H1 (cell line): Measurements from ENCODE around the gene KRT27. TPM values are rescaled to one million over a fixed set of nuclear protein-coding genes. Genes with fewer than 3 reads are reported as not detected.

ENCODE experiments used
- CTCF ChIA-PET: fragments of 300-600 bp; sonication (Branson Sonifier 250); formaldehyde crosslinking; loops from one replicate; lab custom pipeline; 2021; ENCODE audit not compliant: partially characterized antibody; lab: Charles Lee
- POLR2A ChIA-PET: fragments of 300-600 bp; sonication (Branson Sonifier 250); formaldehyde crosslinking; loops from one replicate; lab custom pipeline; 2021; ENCODE audit warnings: inconsistent platforms; ENCODE audit not compliant: partially characterized antibody; lab: Charles Lee
- DNase-seq, 2 experiments: peaks; one replicate each; pipeline versions ENCODE4 v3.0.0 to v3.0.0-alpha.2; 2010 to 2022; ENCODE audit warnings: low spot score in 2 of 2, low read depth in 1 of 2, mixed read lengths in 1 of 2
- FAIRE-seq: peaks from 2 replicates; lab custom pipeline; 2011; peaks lifted over from hg19 to GRCh38; lab: Jason Lieb, UNC
- H2AFZ ChIP-seq: 2 replicates; pipeline ENCODE4 v1.8.1; 2012; ENCODE audit warnings: low read length, inconsistent platforms
- H2AK5ac ChIP-seq: 2 replicates; pipeline ENCODE4 v1.6.1; 2013; ENCODE audit warnings: low read depth, low read length
- H2BK120ac ChIP-seq: replicated peaks from 2 replicates; pipeline ENCODE3; 2013; ENCODE audit warnings: low read depth, low read length, inconsistent platforms
- H2BK12ac ChIP-seq: 2 replicates; pipeline ENCODE4 v1.6.1; 2013; ENCODE audit warnings: low read depth, low read length
- H2BK15ac ChIP-seq: 2 replicates; pipeline ENCODE4 v1.6.1; 2013; ENCODE audit warnings: low read length
- H2BK20ac ChIP-seq: 2 replicates; pipeline ENCODE4 v1.6.1; 2013; ENCODE audit warnings: low read length
- H2BK5ac ChIP-seq: 2 replicates; pipeline ENCODE4 v1.6.1; 2013; ENCODE audit warnings: low read depth, low read length
- H3K14ac ChIP-seq: 2 replicates; pipeline ENCODE4 v1.6.1; 2013; ENCODE audit warnings: inconsistent platforms; ENCODE audit not compliant: insufficient read length
- H3K18ac ChIP-seq: 2 replicates; pipeline ENCODE4 v1.6.1; 2013; ENCODE audit warnings: low read length; ENCODE audit errors: extremely low read depth
- H3K23ac ChIP-seq: 2 replicates; pipeline ENCODE4 v1.6.1; 2013; ENCODE audit warnings: inconsistent platforms; ENCODE audit not compliant: insufficient read length
- H3K23me2 ChIP-seq: 2 replicates; pipeline ENCODE4 v1.6.1; 2013; ENCODE audit warnings: low read depth, low read length
- H3K27ac ChIP-seq: 2 replicates; pipeline ENCODE4 v1.6.1; 2011; ENCODE audit warnings: low read depth, low read length, inconsistent platforms
- H3K27me3 ChIP-seq, 4 experiments: replicated peaks in 1 of 4; 1 replicate in 1 of 4; 2 replicates in 3 of 4; pipeline versions ENCODE4 v1.6.1 to v1.8.1; 2011 to 2013; ENCODE audit warnings: low read length in 3 of 4, mild to moderate bottlenecking in 3 of 4, inconsistent platforms in 2 of 4, mixed read lengths in 2 of 4, moderate library complexity in 1 of 4; ENCODE audit not compliant: control insufficient read depth in 3 of 4, insufficient read depth in 3 of 4; ENCODE audit errors: extremely low read depth in 1 of 4
- H3K36me3 ChIP-seq, 4 experiments: 2 replicates each; pipeline versions ENCODE4 v1.6.1 to v1.8.1; 2011 to 2013; ENCODE audit warnings: mild to moderate bottlenecking in 4 of 4, low read length in 3 of 4, moderate library complexity in 2 of 4, control low read depth in 1 of 4, inconsistent platforms in 1 of 4; ENCODE audit not compliant: insufficient read depth in 4 of 4, control insufficient read depth in 2 of 4
- H3K4ac ChIP-seq: replicated peaks from 2 replicates; pipeline ENCODE3; 2013; ENCODE audit warnings: low read length, low read depth, mixed read lengths, inconsistent platforms; ENCODE audit not compliant: insufficient read length
- H3K4me1 ChIP-seq, 4 experiments: replicated peaks in 1 of 4; 1 replicate in 1 of 4; 2 replicates in 3 of 4; pipeline versions ENCODE4 v1.6.1 to v1.8.1; 2011 to 2013; ENCODE audit warnings: low read length in 3 of 4, inconsistent platforms in 2 of 4, mixed read lengths in 1 of 4; ENCODE audit not compliant: insufficient read depth in 4 of 4, control insufficient read depth in 3 of 4
- H3K4me2 ChIP-seq, 2 experiments: 2 replicates each; pipeline versions ENCODE4 v1.6.1 to v1.8.1; 2011 to 2013; ENCODE audit warnings: low read depth in 2 of 2, low read length in 2 of 2, control low read depth in 1 of 2, inconsistent platforms in 1 of 2, mild to moderate bottlenecking in 1 of 2; ENCODE audit not compliant: insufficient read depth in 1 of 2
- H3K4me3 ChIP-seq, 4 experiments: fragments of 200-600, 300-600 bp in 1 of 4; sonication (generic), shearing (Covaris generic), sonication (Bioruptor Twin) in 1 of 4; 2 replicates each; pipeline versions ENCODE4 v1.5.1 to v1.8.1; 2011 to 2016; ENCODE audit warnings: low read length in 4 of 4, low read depth in 3 of 4, control low read depth in 2 of 4, inconsistent platforms in 2 of 4, mild to moderate bottlenecking in 2 of 4, mixed read lengths in 1 of 4, moderate library complexity in 1 of 4; ENCODE audit not compliant: insufficient read depth in 2 of 4; ENCODE audit errors: extremely low read depth in 1 of 4
- H3K56ac ChIP-seq: replicated peaks from 2 replicates; pipeline ENCODE3; 2013; ENCODE audit warnings: low read depth, mild to moderate bottlenecking, mixed read lengths, low read length, inconsistent platforms; ENCODE audit not compliant: insufficient read length
- H3K79me1 ChIP-seq: 2 replicates; pipeline ENCODE4 v1.6.1; 2013; ENCODE audit warnings: low read depth, low read length, control low read depth
- H3K79me2 ChIP-seq, 2 experiments: 2 replicates each; pipeline versions ENCODE4 v1.6.1 to v1.8.1; 2012 to 2013; ENCODE audit warnings: low read length in 2 of 2, mild to moderate bottlenecking in 2 of 2, inconsistent platforms in 1 of 2; ENCODE audit not compliant: insufficient read depth in 2 of 2, control insufficient read depth in 1 of 2
- H3K9ac ChIP-seq, 4 experiments: replicated peaks in 1 of 4; 1 replicate in 1 of 4; 2 replicates in 3 of 4; pipeline versions ENCODE4 v1.6.1 to v1.8.1; 2011 to 2013; ENCODE audit warnings: low read depth in 3 of 4, low read length in 3 of 4, control low read depth in 2 of 4, mild to moderate bottlenecking in 2 of 4, moderate library complexity in 2 of 4, inconsistent platforms in 1 of 4; ENCODE audit errors: extremely low read depth in 1 of 4
- H3K9me3 ChIP-seq, 2 experiments: 2 replicates each; pipeline versions ENCODE4 v1.6.1 to v1.8.1; 2012 to 2013; ENCODE audit warnings: mild to moderate bottlenecking in 2 of 2, moderate library complexity in 2 of 2, control low read depth in 1 of 2, inconsistent platforms in 1 of 2, low read depth in 1 of 2, low read length in 1 of 2, mixed read lengths in 1 of 2; ENCODE audit not compliant: insufficient read depth in 2 of 2
- H4K20me1 ChIP-seq, 2 experiments: replicated peaks in 1 of 2; 2 replicates each; pipeline versions ENCODE3 to v1.8.1; 2011 to 2013; ENCODE audit warnings: inconsistent platforms in 2 of 2, low read length in 2 of 2, mild to moderate bottlenecking in 1 of 2; ENCODE audit not compliant: insufficient read depth in 2 of 2, control insufficient read depth in 1 of 2
- H4K5ac ChIP-seq: 2 replicates; pipeline ENCODE4 v1.6.1; 2013; ENCODE audit warnings: low read length, low read depth, mixed read lengths, inconsistent platforms; ENCODE audit not compliant: insufficient read length
- H4K8ac ChIP-seq: 2 replicates; pipeline ENCODE4 v1.8.0; 2013; ENCODE audit warnings: mild to moderate bottlenecking, moderate library complexity, low read length, inconsistent platforms; ENCODE audit not compliant: insufficient read depth; ENCODE audit errors: extremely low read depth
- H4K91ac ChIP-seq: replicated peaks from 2 replicates; pipeline ENCODE3; 2013; ENCODE audit warnings: low read length, mixed read lengths, inconsistent platforms; ENCODE audit not compliant: insufficient read length
- BCL11A ChIP-seq, 2 experiments: IDR thresholded peaks; one replicate each; pipeline ENCODE4 v1.6.1; 2011; ENCODE audit warnings: low read depth in 2 of 2, low read length in 2 of 2, mild to moderate bottlenecking in 2 of 2
- CEBPB ChIP-seq: IDR thresholded peaks from 2 replicates; pipeline ENCODE4 v1.6.1; 2012; ENCODE audit warnings: low read depth, low read length
- EGR1 ChIP-seq: IDR thresholded peaks from 2 replicates; pipeline ENCODE4 v1.6.1; 2011; ENCODE audit warnings: low read depth, low read length, borderline replicate concordance
- SAP30 ChIP-seq: fragments of 300-600 bp; sonication (generic); IDR thresholded peaks from 2 replicates; pipeline ENCODE4 v1.7.1; 2012; ENCODE audit warnings: low read length, moderate library complexity, mild to moderate bottlenecking, inconsistent platforms; ENCODE audit not compliant: insufficient read depth, insufficient replicate concordance
- SP2 ChIP-seq: IDR thresholded peaks from 2 replicates; pipeline ENCODE4 v1.6.1; 2012; ENCODE audit warnings: mild to moderate bottlenecking, low read length, inconsistent platforms
- SP4 ChIP-seq: IDR thresholded peaks from 2 replicates; pipeline ENCODE4 v1.6.1; 2012; ENCODE audit warnings: low read length, inconsistent platforms
- YY1 ChIP-seq: IDR thresholded peaks from 2 replicates; pipeline ENCODE4 v1.6.1; 2011; ENCODE audit warnings: low read depth, mild to moderate bottlenecking, low read length
- WGBS, 2 experiments: shearing (Covaris generic) in 1 of 2; methylation state at CpG; one replicate each; pipeline versions ENCODE4 v1.1.6 to v1.1.7; 2013 to 2015; ENCODE audit warnings: low lambda C conversion rate in 2 of 2, mixed read lengths in 2 of 2, inconsistent platforms in 1 of 2, low coverage in 1 of 2, missing lambda C conversion rate in 1 of 2; ENCODE audit not compliant: insufficient replicate concordance in 2 of 2, insufficient coverage in 1 of 2, insufficient read length in 1 of 2; ENCODE audit errors: extremely low coverage in 1 of 2, missing lambda C conversion rate in 1 of 2; 5-methylcytosine and 5-hydroxymethylcytosine counted together
- polyA plus RNA-seq, 7 experiments: library from polyadenylated mRNA; depleted of rRNA in 3 of 7; stranded (reverse) in 5 of 7; unstranded in 2 of 7; fragments of >200 nt in 5 of 7; fragments of 200-250 nt in 2 of 7; gene quantifications; 1 replicate in 5 of 7; 2 replicates in 1 of 7; 4 replicates in 1 of 7; pipeline versions ENCODE4 v1.2.1 to v1.2.3, GENCODE V29; 2011 to 2013; ENCODE audit warnings: missing spikeins in 2 of 7, mixed read lengths in 2 of 7
- total RNA-seq: library from RNA; stranded (reverse); fragmentation: NEBNext Ultra II Directional; extraction: Animal tissue kit (Norgen Biotek cat#: 25700); gene quantifications from 2 replicates; pipeline ENCODE4 v1.2.1, GENCODE V29; 2021
- TF ChIP-seq, protein P1 (sequence below), 3 experiments: IDR thresholded peaks; 1 replicate in 2 of 3; 2 replicates in 1 of 3; pipeline versions ENCODE4 v1.5.1 to v1.6.1; 2011; ENCODE audit warnings: low read length in 3 of 3, mild to moderate bottlenecking in 3 of 3, inconsistent platforms in 2 of 3, low read depth in 1 of 3, moderate library complexity in 1 of 3; ENCODE audit not compliant: insufficient read depth in 1 of 3; ENCODE audit errors: control extremely low read depth in 1 of 3

The KRT27 gene
- total and polyA plus RNA-seq, 2 of the 8 experiments (the other 6 are each of a cell fraction or from before 2014, with no cell fraction given), result not detected

DNA sequence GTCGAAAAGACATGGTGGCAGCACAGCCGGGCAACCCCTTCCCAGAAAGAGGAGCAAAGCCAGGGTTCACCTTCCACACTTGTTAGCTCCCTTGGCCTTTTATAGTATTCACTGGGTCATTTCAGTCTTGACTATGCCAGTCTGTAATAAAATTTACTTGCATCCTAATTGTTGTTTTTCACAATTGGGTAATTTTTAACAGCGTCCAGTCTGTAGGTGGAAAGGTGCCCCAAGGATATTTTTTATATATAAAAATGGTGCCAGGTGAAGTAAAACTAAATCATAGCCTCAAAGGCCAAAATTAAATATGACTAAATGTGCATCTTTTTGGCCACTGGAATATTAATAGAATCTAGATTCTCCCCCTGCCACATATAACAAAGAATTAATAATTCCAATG, 10.2 kb downstream of the KRT27 start, which contains the start of gene KRT26:
Gene KRT26, minus strand, starts transcription at position 101 of the 400 bp plus-strand sequence. Its CDS starts 88 bp downstream, at position 13.
- no peak for DNase-seq
- TF ChIP-seq CEBPB, result no peak
- TF ChIP-seq YY1, result no peak
- no peak for TF ChIP-seq EGR1
- no peak for TF ChIP-seq SP4
- TF ChIP-seq, protein P1, sequence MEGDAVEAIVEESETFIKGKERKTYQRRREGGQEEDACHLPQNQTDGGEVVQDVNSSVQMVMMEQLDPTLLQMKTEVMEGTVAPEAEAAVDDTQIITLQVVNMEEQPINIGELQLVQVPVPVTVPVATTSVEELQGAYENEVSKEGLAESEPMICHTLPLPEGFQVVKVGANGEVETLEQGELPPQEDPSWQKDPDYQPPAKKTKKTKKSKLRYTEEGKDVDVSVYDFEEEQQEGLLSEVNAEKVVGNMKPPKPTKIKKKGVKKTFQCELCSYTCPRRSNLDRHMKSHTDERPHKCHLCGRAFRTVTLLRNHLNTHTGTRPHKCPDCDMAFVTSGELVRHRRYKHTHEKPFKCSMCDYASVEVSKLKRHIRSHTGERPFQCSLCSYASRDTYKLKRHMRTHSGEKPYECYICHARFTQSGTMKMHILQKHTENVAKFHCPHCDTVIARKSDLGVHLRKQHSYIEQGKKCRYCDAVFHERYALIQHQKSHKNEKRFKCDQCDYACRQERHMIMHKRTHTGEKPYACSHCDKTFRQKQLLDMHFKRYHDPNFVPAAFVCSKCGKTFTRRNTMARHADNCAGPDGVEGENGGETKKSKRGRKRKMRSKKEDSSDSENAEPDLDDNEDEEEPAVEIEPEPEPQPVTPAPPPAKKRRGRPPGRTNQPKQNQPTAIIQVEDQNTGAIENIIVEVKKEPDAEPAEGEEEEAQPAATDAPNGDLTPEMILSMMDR (IDR thresholded peaks at IDR 0.05; ENCODE audit: control extremely low read depth in 1 of 3, insufficient read depth in 1 of 3, low read depth in 1 of 3, low read length in 3 of 3), result no peak
- TF ChIP-seq BCL11A (IDR thresholded peaks at IDR 0.05; ENCODE audit: low read depth in 2 of 2, low read length in 2 of 2), result no peak
- no peak for TF ChIP-seq SP2
- TF ChIP-seq SAP30, result no peak

More for the DNA sequence above, 10.2 kb downstream of the KRT27 start, which contains the start of gene KRT26:
- Histone ChIP-seq H3K36me3 (no peaks in the 10 kb centered on the region), H3K23ac (no peak within 1 kb of the TSS), H2BK15ac (no peak within 1 kb of the TSS), H3K9me3 (no peaks in the 10 kb centered on the region), H2AK5ac (no peak within 1 kb of the TSS), H4K8ac (no peak within 1 kb of the TSS), H4K5ac (no peak within 1 kb of the TSS), H2AFZ (no peak within 1 kb of the TSS), H3K9ac (no peak within 1 kb of the TSS), H4K20me1 (no peaks in the 10 kb centered on the region), H2BK12ac (no peak within 1 kb of the TSS), H4K91ac (no peak within 1 kb of the TSS), H3K4me3 (no peak within 1 kb of the TSS), H3K79me2 (no peaks in the 10 kb centered on the region), H3K4ac (no peak within 1 kb of the TSS), H3K4me2 (no peak within 1 kb of the TSS), H3K27ac (no peak within 1 kb of the TSS), H3K4me1 (no peaks in the 10 kb centered on the region), H3K18ac (no peak within 1 kb of the TSS), H2BK20ac (no peak within 1 kb of the TSS), H3K27me3 (no peaks in the 10 kb centered on the region; a peak in 1 of 7 replicates), H3K56ac (no peak within 1 kb of the TSS), H3K23me2 (no peaks in the 10 kb centered on the region), H3K79me1 (no peaks in the 10 kb centered on the region), H3K14ac (no peak within 1 kb of the TSS), H2BK5ac (no peak within 1 kb of the TSS), H2BK120ac (no peak within 1 kb of the TSS)
- 87% methylated on average over 3 of the region's 3 CpGs; no CpG with 5 or more reads in 1 of the 2 experiments for WGBS, 2 experiments
- POLR2A ChIA-PET, result no interaction called here
- CTCF ChIA-PET, result interaction anchor here (1.2 kb wide), 1 partner anchor 11 kb away, joined by 3 read pairs; no protein-coding TSS in a partner anchor
- FAIRE-seq, result no peak
